Fibroblast of mammary gland (primary cell): ENCODE results near the gene HEG1.

Source experiments
- DNase-seq: peaks from one replicate; pipeline ENCODE4 v3.0.0-alpha.2; 2010; ENCODE audit warnings: low read depth
- H3K4me3 ChIP-seq: 2 replicates; pipeline ENCODE4 v1.5.1; 2011; ENCODE audit warnings: low read depth, mild to moderate bottlenecking, low read length, moderate library complexity; ENCODE audit not compliant: control insufficient read depth
- TF ChIP-seq, protein P1 (sequence below): conservative IDR thresholded peaks from 2 replicates; pipeline ENCODE4 v1.5.1; 2011; ENCODE audit warnings: low read depth, low read length, inconsistent platforms; ENCODE audit not compliant: control insufficient read depth, insufficient read depth

HEG1 gene

DNA sequence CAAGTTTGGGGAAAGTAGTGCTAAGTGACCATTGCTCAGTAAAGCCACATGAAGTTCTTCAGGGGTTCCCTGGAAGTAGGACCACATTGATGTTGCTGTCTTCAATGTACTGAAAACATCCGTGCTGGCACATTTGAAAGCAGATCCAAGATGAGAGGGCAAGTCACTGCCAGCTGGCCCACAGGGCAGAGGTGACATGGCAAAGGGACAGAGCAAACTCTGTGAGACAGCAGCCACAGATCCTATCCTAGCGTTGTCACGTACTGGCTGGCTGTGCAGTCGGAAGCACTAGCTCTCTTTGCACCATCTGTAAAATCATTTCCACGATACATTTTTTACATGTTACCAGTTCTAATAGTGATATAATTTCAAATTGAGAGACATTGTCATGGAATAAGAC, 135.1 kb downstream of the HEG1 start:
- TF ChIP-seq, protein P1, sequence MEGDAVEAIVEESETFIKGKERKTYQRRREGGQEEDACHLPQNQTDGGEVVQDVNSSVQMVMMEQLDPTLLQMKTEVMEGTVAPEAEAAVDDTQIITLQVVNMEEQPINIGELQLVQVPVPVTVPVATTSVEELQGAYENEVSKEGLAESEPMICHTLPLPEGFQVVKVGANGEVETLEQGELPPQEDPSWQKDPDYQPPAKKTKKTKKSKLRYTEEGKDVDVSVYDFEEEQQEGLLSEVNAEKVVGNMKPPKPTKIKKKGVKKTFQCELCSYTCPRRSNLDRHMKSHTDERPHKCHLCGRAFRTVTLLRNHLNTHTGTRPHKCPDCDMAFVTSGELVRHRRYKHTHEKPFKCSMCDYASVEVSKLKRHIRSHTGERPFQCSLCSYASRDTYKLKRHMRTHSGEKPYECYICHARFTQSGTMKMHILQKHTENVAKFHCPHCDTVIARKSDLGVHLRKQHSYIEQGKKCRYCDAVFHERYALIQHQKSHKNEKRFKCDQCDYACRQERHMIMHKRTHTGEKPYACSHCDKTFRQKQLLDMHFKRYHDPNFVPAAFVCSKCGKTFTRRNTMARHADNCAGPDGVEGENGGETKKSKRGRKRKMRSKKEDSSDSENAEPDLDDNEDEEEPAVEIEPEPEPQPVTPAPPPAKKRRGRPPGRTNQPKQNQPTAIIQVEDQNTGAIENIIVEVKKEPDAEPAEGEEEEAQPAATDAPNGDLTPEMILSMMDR, result no peak
- DNase-seq, result no peak
- H3K4me3 ChIP-seq, result no peak overlapping the region

DNA sequence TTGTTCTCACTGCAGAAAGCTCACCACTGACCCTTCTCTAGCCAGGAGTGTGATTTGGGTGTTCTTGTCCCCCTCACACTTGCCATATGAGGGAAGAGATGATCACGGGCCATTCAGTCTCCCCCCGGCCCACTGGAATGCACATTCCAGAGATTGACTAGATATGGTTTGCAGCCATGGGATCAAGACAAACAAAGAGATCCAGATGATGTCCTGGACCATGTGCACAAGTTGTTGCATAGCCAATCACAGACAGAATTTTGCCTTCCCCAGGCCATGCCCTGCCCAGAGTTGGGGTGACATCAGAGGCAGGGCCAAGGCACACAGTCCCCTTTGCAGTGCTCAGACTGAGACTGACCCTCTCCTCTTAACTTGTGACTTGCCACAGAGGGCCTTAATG, 136.0 kb downstream of the HEG1 start:
- DNase-seq, result no peak
- TF ChIP-seq, protein P1, result no peak
- H3K4me3 ChIP-seq, result no peak overlapping the region

DNA sequence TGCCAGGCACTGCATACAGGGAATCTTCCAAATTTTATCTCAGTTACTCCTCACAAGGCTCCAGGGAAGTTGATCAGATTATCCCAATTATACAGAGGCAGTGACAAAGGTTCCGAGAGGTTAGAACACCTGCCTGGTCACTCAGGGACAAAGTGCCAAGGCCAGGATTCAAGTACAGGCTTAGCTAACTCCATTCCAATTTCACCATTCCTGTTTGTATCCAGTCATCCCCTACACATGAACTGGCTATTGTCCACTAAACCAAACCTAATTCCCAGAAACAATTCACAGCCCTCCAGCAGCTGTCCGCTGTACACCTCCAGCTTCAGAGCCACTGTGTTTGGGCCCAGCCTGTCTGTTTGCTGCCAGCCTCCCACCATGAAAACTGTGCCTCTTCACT, 137.3 kb downstream of the HEG1 start:
- DNase-seq, result no peak
- TF ChIP-seq, protein P1, result no peak
- no peak overlapping the region for H3K4me3 ChIP-seq

DNA sequence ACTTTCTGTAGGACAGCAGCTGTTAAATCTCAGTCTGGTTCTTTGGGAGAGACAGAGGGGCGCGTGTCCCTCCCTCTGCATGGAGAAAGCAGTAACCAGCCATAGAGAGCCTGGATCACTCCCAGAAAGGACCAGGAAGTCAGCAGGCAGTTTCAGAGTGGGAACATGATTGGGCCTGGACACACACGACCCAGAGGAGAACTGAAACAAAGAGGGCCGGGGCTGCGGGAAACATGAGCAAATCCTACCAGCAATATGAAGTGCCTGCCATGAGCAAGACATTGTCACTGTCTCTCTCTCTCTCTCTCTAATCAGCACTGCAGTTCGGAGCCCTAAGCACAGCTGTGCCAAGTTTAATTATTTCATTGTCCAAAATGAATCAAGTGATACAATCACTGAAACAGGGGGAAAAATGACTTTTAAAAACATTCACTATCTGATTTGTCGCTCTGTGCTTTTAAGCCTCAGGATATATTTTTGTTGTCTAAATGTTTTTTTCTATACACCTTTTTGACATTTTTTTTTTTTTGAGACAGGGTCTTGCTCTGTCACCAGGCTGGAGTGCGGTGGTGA, 138.9 kb downstream of the HEG1 start:
- DNase-seq, result no peak
- H3K4me3 ChIP-seq, result no peak overlapping the region
- TF ChIP-seq, protein P1, result no peak
